RCC 7860 (cell line): ENCODE data around the gene LGALS9B.
A peak's percentile ranks its signal among the peaks of the same experiment; 100 is the strongest.
"Not testable (repeated sequence)": the region's sequence is repeated elsewhere in the genome, so short reads cannot be mapped to it uniquely, and the experiment has no call there.

ENCODE experiments used
- DNase-seq: peaks from one replicate; pipeline ENCODE4 v3.0.0-alpha.2; 2015; ENCODE audit warnings: low spot score
- FAIRE-seq: peaks from 2 replicates; lab custom pipeline; 2012; peaks lifted over from hg19 to GRCh38; lab: Jason Lieb, UNC

LGALS9B gene

GRCh38 chr17:20467447-20467846, at the start of gene LGALS9B:
LGALS9B (minus strand) TSS chr17:20467539; CDS start chr17:20467470, 69 bp downstream.
- DNase-seq, FAIRE-seq: not testable (repeated sequence)

- not testable (repeated sequence) for DNase-seq, FAIRE-seq
These were observed 49.6 kb upstream of the LGALS9B start for GRCh38 chr17:20516986-20517385.

GRCh38 chr17:20515099-20515498, 47.8 kb upstream of the LGALS9B start:
- not testable (repeated sequence) for FAIRE-seq, DNase-seq

- not testable (repeated sequence) for FAIRE-seq, DNase-seq
These were observed 46.2 kb upstream of the LGALS9B start for GRCh38 chr17:20513539-20513938.

GRCh38 chr17:20512378-20512777, 45.0 kb upstream of the LGALS9B start:
- DNase-seq, FAIRE-seq: not testable (repeated sequence)

- DNase-seq, FAIRE-seq: not testable (repeated sequence)
These were observed 44.4 kb upstream of the LGALS9B start for GRCh38 chr17:20511778-20512177.

GRCh38 chr17:20505333-20505732, 38.0 kb upstream of the LGALS9B start:
- not testable (repeated sequence) for DNase-seq, FAIRE-seq

- DNase-seq, FAIRE-seq: not testable (repeated sequence)
These were observed 37.2 kb upstream of the LGALS9B start for GRCh38 chr17:20504388-20505066.

- DNase-seq, FAIRE-seq: not testable (repeated sequence)
These were observed 34.6 kb upstream of the LGALS9B start for GRCh38 chr17:20501896-20502295.

GRCh38 chr17:20500346-20500745, 33.0 kb upstream of the LGALS9B start:
- not testable (repeated sequence) for DNase-seq, FAIRE-seq

GRCh38 chr17:20495420-20495819, 28.1 kb upstream of the LGALS9B start:
- FAIRE-seq, DNase-seq: not testable (repeated sequence)

- FAIRE-seq, DNase-seq: not testable (repeated sequence)
These were observed 27.4 kb upstream of the LGALS9B start for GRCh38 chr17:20494735-20495134.

GRCh38 chr17:20494147-20494546, 26.8 kb upstream of the LGALS9B start:
- not testable (repeated sequence) for FAIRE-seq

GRCh38 chr17:20492971-20493370, 25.6 kb upstream of the LGALS9B start:
- FAIRE-seq, result not testable (repeated sequence)

More at GRCh38 chr17:20494147-20494546, 26.8 kb upstream of the LGALS9B start:
- not testable (repeated sequence) for DNase-seq

GRCh38 chr17:20492099-20492498, 24.8 kb upstream of the LGALS9B start:
- not testable (repeated sequence) for FAIRE-seq, DNase-seq

More at GRCh38 chr17:20492971-20493370, 25.6 kb upstream of the LGALS9B start:
- DNase-seq, result not testable (repeated sequence)

GRCh38 chr17:20484930-20485329, 17.6 kb upstream of the LGALS9B start:
- FAIRE-seq, result peak; percentile 84
- DNase-seq, result peak; percentile 3

- DNase-seq, FAIRE-seq: not testable (repeated sequence)
These were observed 12.7 kb upstream of the LGALS9B start for GRCh38 chr17:20479889-20480591.

GRCh38 chr17:20477398-20478071, 10.2 kb upstream of the LGALS9B start:
- DNase-seq, FAIRE-seq: not testable (repeated sequence)

GRCh38 chr17:20475137-20475831, 7.9 kb upstream of the LGALS9B start:
- not testable (repeated sequence) for FAIRE-seq

GRCh38 chr17:20474081-20474480, 6.7 kb upstream of the LGALS9B start:
- not testable (repeated sequence) for FAIRE-seq

More at GRCh38 chr17:20475137-20475831, 7.9 kb upstream of the LGALS9B start:
- DNase-seq, result not testable (repeated sequence)

More at GRCh38 chr17:20474081-20474480, 6.7 kb upstream of the LGALS9B start:
- DNase-seq, result not testable (repeated sequence)
